HepG2 (cell line): ENCODE measurements around the gene MIF4GD. TPM values are rescaled to one million over a fixed set of nuclear protein-coding genes. Genes with fewer than 3 reads are reported as not detected.
A peak's percentile ranks its signal among the peaks of the same experiment; 100 is the strongest.

Experiments
- AHR ChIP-seq: IDR thresholded peaks from 2 replicates; pipeline ENCODE4 v1.6.1; 2018; ENCODE audit warnings: missing genetic modification reagents, missing compliant biosample characterization
- AKNA ChIP-seq: sonication (generic); formaldehyde crosslinking; IDR thresholded peaks from 2 replicates; pipeline ENCODE4 v1.4.0; 2020; ENCODE audit warnings: missing genetic modification reagents, borderline replicate concordance
- ARID2 ChIP-seq: sonication (generic); formaldehyde crosslinking; IDR thresholded peaks from 2 replicates; pipeline ENCODE4 v1.8.1; 2022; ENCODE audit warnings: mild to moderate bottlenecking, missing genetic modification reagents, borderline replicate concordance
- CERS6 ChIP-seq: sonication (generic); formaldehyde crosslinking; IDR thresholded peaks from 2 replicates; pipeline ENCODE4 v1.5.0; 2020; ENCODE audit warnings: missing genetic modification reagents
- DRAP1 ChIP-seq: IDR thresholded peaks from 2 replicates; pipeline ENCODE4 v1.6.1; 2016; ENCODE audit warnings: missing genetic modification reagents, missing compliant biosample characterization
- ISX ChIP-seq: sonication (generic); formaldehyde crosslinking; conservative IDR thresholded peaks from 2 replicates; pipeline ENCODE4 v1.5.0; 2020; ENCODE audit warnings: missing genetic modification reagents
- KLF15 ChIP-seq: sonication (generic); formaldehyde crosslinking; IDR thresholded peaks from 2 replicates; pipeline ENCODE4 v1.8.1; 2023; ENCODE audit warnings: borderline replicate concordance, mild to moderate bottlenecking, inconsistent platforms, missing genetic modification reagents, mixed read lengths
- TBP ChIP-seq: sonication (generic); formaldehyde crosslinking; IDR thresholded peaks from 2 replicates; pipeline ENCODE4 v1.5.0; 2020; ENCODE audit warnings: missing genetic modification reagents
- THYN1 ChIP-seq: sonication (generic); formaldehyde crosslinking; IDR thresholded peaks from 2 replicates; pipeline ENCODE4 v1.8.1; 2023; ENCODE audit warnings: low read depth, mild to moderate bottlenecking, moderate library complexity, missing genetic modification reagents, borderline replicate concordance
- UBTF ChIP-seq: sonication (generic); formaldehyde crosslinking; IDR thresholded peaks from 2 replicates; pipeline ENCODE4 v1.4.0; 2020; ENCODE audit warnings: mild to moderate bottlenecking, missing genetic modification reagents
- YEATS4 ChIP-seq: sonication (generic); formaldehyde crosslinking; IDR thresholded peaks from 2 replicates; pipeline ENCODE4 v1.4.0; 2020; ENCODE audit warnings: missing genetic modification reagents, borderline replicate concordance
- ZBTB37 ChIP-seq: sonication (generic); formaldehyde crosslinking; IDR thresholded peaks from 2 replicates; pipeline ENCODE4 v1.4.0; 2020; ENCODE audit warnings: mild to moderate bottlenecking, missing genetic modification reagents
- ZNF296 ChIP-seq: sonication (generic); formaldehyde crosslinking; conservative IDR thresholded peaks from 2 replicates; pipeline ENCODE4 v1.5.0; 2020; ENCODE audit warnings: mild to moderate bottlenecking, missing genetic modification reagents
- polyA plus RNA-seq, 8 experiments: library from polyadenylated mRNA; depleted of rRNA in 3 of 8; stranded (reverse) in 7 of 8; unstranded in 1 of 8; fragments of >200 nt; fragmentation: Illumina TruSeq in 4 of 8; extraction: Trizol in 4 of 8; gene quantifications; 2 replicates each; pipeline versions ENCODE4 v1.2.1 to v1.2.3, GENCODE V29; 2011 to 2016; ENCODE audit warnings: low read depth in 4 of 8, missing spikeins in 1 of 8, mixed read lengths in 1 of 8; ENCODE audit not compliant: insufficient read depth in 1 of 8
- total RNA-seq, 5 experiments: library from RNA; depleted of rRNA; stranded (reverse); fragments of >200 nt; fragmentation: Illumina TruSeq; extraction: Trizol; gene quantifications; 2 replicates each; pipeline ENCODE4 v1.2.3, GENCODE V29; 2016; ENCODE audit warnings: low read depth in 1 of 5

Gene MIF4GD
- total and polyA plus RNA-seq, 2 of the 13 experiments (the other 11 are each of a cell fraction or from before 2014, with no cell fraction given) = 14.0 to 28.0 TPM

GRCh38 chr17:75262112-75262606, 8.9 kb downstream of the MIF4GD start (continued):
- TF ChIP-seq UBTF (CRISPR knock-in tag) (no peak), DRAP1 (CRISPR knock-in tag) (no peak), CERS6 (CRISPR knock-in tag) (no peak), AHR (0 out of 2 replicates have a peak, but pooled peaks have one; percentile 14), THYN1 (CRISPR knock-in tag) (no peak), TBP (CRISPR knock-in tag) (no peak), ARID2 (CRISPR knock-in tag) (no peak), AKNA (CRISPR knock-in tag) (no peak), ISX (no peak), ZNF296 (CRISPR knock-in tag) (0 out of 2 replicates have a peak, but pooled peaks have one; percentile 53), ZBTB37 (CRISPR knock-in tag) (peak; percentile 44; the same call in 1 of the 2 replicates), KLF15 (CRISPR knock-in tag) (no peak), YEATS4 (CRISPR knock-in tag) (no peak)
